A549 (cell line): ENCODE results near the gene ITGB7. TPM values are rescaled to one million over a fixed set of nuclear protein-coding genes. Genes with fewer than 3 reads are reported as not detected.

Source experiments
- ATAC-seq, 2 experiments: fragments of 200-7000 bp in 1 of 2; fragments of >200 bp in 1 of 2; cut with Nextera tagmentation in 1 of 2; cut with Tn5 transposase in 1 of 2; 3 replicates each; pipeline versions ENCODE4 v1.8.0 to v1.9.1; 2018 to 2020; ENCODE audit warnings: mild to moderate bottlenecking in 1 of 2, moderate library complexity in 1 of 2
- CTCF ChIA-PET: fragments of 300-600 bp; sonication (Branson Sonifier 250); formaldehyde crosslinking; extraction: SDS; loops from one replicate; lab custom pipeline; 2021; ENCODE audit warnings: antibody characterized with exemption, inconsistent platforms; lab: Yijun Ruan, JAX
- POLR2A ChIA-PET: fragments of 350-600 bp; formaldehyde crosslinking; extraction: SDS; loops from one replicate; lab custom pipeline; 2021; ENCODE audit warnings: antibody characterized with exemption, inconsistent platforms; lab: Yijun Ruan, JAX
- DNase-seq, 2 experiments: peaks; one replicate each; pipeline versions ENCODE4 v3.0.0 to v3.0.0-alpha.2; 2011 to 2016; ENCODE audit warnings: low read depth in 1 of 2, low spot score in 1 of 2
- FAIRE-seq: peaks from 2 replicates; lab custom pipeline; 2011; peaks lifted over from hg19 to GRCh38; lab: Jason Lieb, UNC
- H3K27ac ChIP-seq, 2 experiments: fragments of >200 bp; sonication (Bioruptor Twin); formaldehyde crosslinking; 3 replicates each; pipeline ENCODE4 v1.5.1; 2016 to 2017
- H3K4me1 ChIP-seq: fragments of >200 bp; sonication (Bioruptor Twin); formaldehyde crosslinking; 3 replicates; pipeline ENCODE4 v1.6.1; 2016
- H3K4me2 ChIP-seq: fragments of >200 bp; sonication (Bioruptor Twin); formaldehyde crosslinking; 3 replicates; pipeline ENCODE4 v1.6.1; 2016
- H3K4me3 ChIP-seq: fragments of >200 bp; sonication (Bioruptor Twin); formaldehyde crosslinking; 3 replicates; pipeline ENCODE4 v1.5.1; 2016
- H3K9me3 ChIP-seq: fragments of >200 bp; sonication (Bioruptor Twin); formaldehyde crosslinking; 3 replicates; pipeline ENCODE4 v1.6.1; 2016
- ATOH8 ChIP-seq: fragments of 250-450 bp; sonication (Bioruptor Pico); IDR thresholded peaks from 2 replicates; pipeline ENCODE4 v1.5.0; 2020; ENCODE audit warnings: low read depth, mild to moderate bottlenecking, moderate library complexity
- CHD2 ChIP-seq: fragments of 150-350 bp; IDR thresholded peaks from 2 replicates; pipeline ENCODE4 v1.6.1; 2014; ENCODE audit warnings: low read length; ENCODE audit not compliant: partially characterized antibody
- EP300 ChIP-seq, 2 experiments: fragments of >200 bp; sonication (Bioruptor Twin); formaldehyde crosslinking; IDR thresholded peaks; 2 replicates in 1 of 2; 3 replicates in 1 of 2; pipeline ENCODE4 v1.6.1; 2016 to 2017
- ESRRA ChIP-seq: fragments of 150-350 bp; IDR thresholded peaks from 2 replicates; pipeline ENCODE4 v1.6.1; 2014; ENCODE audit warnings: mild to moderate bottlenecking, low read length, borderline replicate concordance
- FOSL2 ChIP-seq, 2 experiments: fragments of 450-650 bp in 1 of 2; fragments of >200 bp in 1 of 2; sonication (Bioruptor Twin) in 1 of 2; formaldehyde crosslinking; IDR thresholded peaks; 2 replicates each; pipeline versions ENCODE4 v1.5.0 to v1.6.1; 2016 to 2020; ENCODE audit warnings: mild to moderate bottlenecking in 1 of 2, moderate library complexity in 1 of 2
- FOXS1 ChIP-seq: fragments of 250-450 bp; sonication (Bioruptor Pico); IDR thresholded peaks from 2 replicates; pipeline ENCODE4 v1.5.0; 2020; ENCODE audit warnings: mild to moderate bottlenecking, moderate library complexity
- HOXA7 ChIP-seq: fragments of 250-450 bp; sonication (Bioruptor Pico); IDR thresholded peaks from 2 replicates; pipeline ENCODE4 v1.5.0; 2020; ENCODE audit warnings: mild to moderate bottlenecking, moderate library complexity
- HOXB5 ChIP-seq: fragments of 250-450 bp; sonication (Bioruptor Pico); IDR thresholded peaks from 2 replicates; pipeline ENCODE4 v1.5.0; 2020; ENCODE audit warnings: mild to moderate bottlenecking, moderate library complexity
- KDM1A ChIP-seq: fragments of 200-600 bp; sonication (generic); IDR thresholded peaks from 2 replicates; pipeline ENCODE4 v1.6.1; 2016; ENCODE audit warnings: low read depth, mild to moderate bottlenecking
- KDM5A ChIP-seq: fragments of 200-600 bp; sonication (generic); IDR thresholded peaks from 2 replicates; pipeline ENCODE4 v1.6.1; 2016; ENCODE audit warnings: antibody characterized with exemption, mild to moderate bottlenecking
- MAZ ChIP-seq: fragments of 150-350 bp; IDR thresholded peaks from 2 replicates; pipeline ENCODE4 v1.6.1; 2014; ENCODE audit warnings: antibody characterized with exemption, low read depth, low read length, borderline replicate concordance
- NPAS2 ChIP-seq: fragments of 250-450 bp; sonication (Bioruptor Pico); IDR thresholded peaks from 2 replicates; pipeline ENCODE4 v1.8.0; 2022; ENCODE audit warnings: mild to moderate bottlenecking, moderate library complexity, borderline replicate concordance
- POLR2AphosphoS2 ChIP-seq: conservative IDR thresholded peaks from 2 replicates; pipeline ENCODE4 v1.6.1; 2012; ENCODE audit warnings: low read length, improper control_type of control experiment, inconsistent platforms
- REST ChIP-seq: fragments of 200-600 bp; sonication (generic); IDR thresholded peaks from 2 replicates; pipeline ENCODE4 v1.6.1; 2016; ENCODE audit warnings: antibody characterized with exemption, mild to moderate bottlenecking, moderate library complexity
- RFX5 ChIP-seq: fragments of 450-650 bp; IDR thresholded peaks from 2 replicates; pipeline ENCODE4 v1.7.1; 2014; ENCODE audit warnings: antibody characterized with exemption, mild to moderate bottlenecking, moderate library complexity
- RNF2 ChIP-seq: fragments of 200-600 bp; sonication (generic); IDR thresholded peaks from 2 replicates; pipeline ENCODE4 v1.6.1; 2016; ENCODE audit warnings: low read depth, mild to moderate bottlenecking, antibody characterized with exemption, moderate library complexity, borderline replicate concordance
- SREBF2 ChIP-seq: fragments of 450-650 bp; IDR thresholded peaks from 2 replicates; pipeline ENCODE4 v1.6.1; 2014; ENCODE audit warnings: mild to moderate bottlenecking, moderate library complexity
- TFCP2L1 ChIP-seq: fragments of 250-450 bp; sonication (Bioruptor Pico); IDR thresholded peaks from 2 replicates; pipeline ENCODE4 v1.5.0; 2021; ENCODE audit warnings: mild to moderate bottlenecking
- ZFP36 ChIP-seq: fragments of 450-650 bp; IDR thresholded peaks from 2 replicates; pipeline ENCODE4 v1.6.1; 2014; ENCODE audit warnings: borderline replicate concordance; ENCODE audit not compliant: partially characterized antibody
- WGBS: methylation state at CpG from one replicate; pipeline ENCODE4 v1.1.6; 2017; ENCODE audit errors: missing lambda C conversion rate; 5-methylcytosine and 5-hydroxymethylcytosine counted together
- polyA plus RNA-seq, 4 experiments: library from polyadenylated mRNA; depleted of rRNA in 3 of 4; stranded (reverse); fragments of >200 nt; fragmentation: RNase III in 1 of 4; extraction: RNeasy Plus Mini Kit Qiagen cat#74134 plus additional on column Dnase treatment in 1 of 4; gene quantifications; 2 replicates in 3 of 4; 3 replicates in 1 of 4; pipeline ENCODE4 v1.2.3, GENCODE V29; 2011 to 2017

The ITGB7 gene
- polyA plus RNA-seq, 2 of the 4 experiments (the other 2 are of a cell fraction) = 0.54 to 0.56 TPM

GRCh38 chr12:53227341-53227740 is 20.3 kb upstream of the ITGB7 start (continued):
- no peak for TF ChIP-seq MAZ
- TF ChIP-seq, all 56 proteins: peak for 0

GRCh38 chr12:53226815-53227214 is 19.8 kb upstream of the ITGB7 start:
- ChIA-PET CTCF (interaction anchor here (1.6 to 33.2 kb wide), 4 partner anchors 14 to 63 kb away, joined by 5 to 1046 read pairs (median 24); partner anchors contain the start of genes ESPL1, MYG1 and PFDN5), POLR2A (no interaction called here)
- no peak for ATAC-seq
- no peaks in the 10 kb centered on the region for H3K9me3 ChIP-seq
- no peak overlapping the region for H3K27ac ChIP-seq
- 96% methylated on average over 4 of the region's 4 CpGs for WGBS
- H3K4me1 ChIP-seq = peaks cover 46% of the 10 kb centered on the region
- no peak overlapping the region for H3K4me2 ChIP-seq
- TF ChIP-seq CHD2 = no peak
- H3K4me3 ChIP-seq = no peak overlapping the region
- FAIRE-seq = no peak
- no peak for DNase-seq

- DNase-seq (no peak), FAIRE-seq (no peak), ATAC-seq (no peak)
- Histone ChIP-seq H3K4me3 (no peak overlapping the region), H3K9me3 (no peaks in the 10 kb centered on the region), H3K27ac (peak overlapping the region in 1 of 2 experiments; percentile 8; a peak in 1 of 6 replicates), H3K4me1 (peaks cover 38% of the 10 kb centered on the region), H3K4me2 (no peak overlapping the region)
- 90% methylated on average over 10 of the region's 10 CpGs for WGBS
- ChIA-PET CTCF (interaction anchor here (0.7 to 33.2 kb wide), 11 partner anchors 10 to 283 kb away, joined by 3 to 1046 read pairs (median 5); partner anchors contain the start of genes ESPL1, MYG1 and PFDN5), POLR2A (no interaction called here)
- TF ChIP-seq FOXS1 (CRISPR knock-in tag) = no peak
- TF ChIP-seq RNF2 = no peak
- no peak for TF ChIP-seq KDM1A
- no peak for TF ChIP-seq TFCP2L1
- no peak for TF ChIP-seq HOXB5 (CRISPR knock-in tag)
- no peak for TF ChIP-seq EP300 (IDR thresholded peaks at IDR 0.05)
- no peak for TF ChIP-seq ZFP36
- no peak for TF ChIP-seq SREBF2
- TF ChIP-seq FOSL2 (IDR thresholded peaks at IDR 0.05) = no peak
- no peak for TF ChIP-seq FOSL2 (CRISPR knock-in tag; IDR thresholded peaks at IDR 0.05)
- TF ChIP-seq HOXA7 (CRISPR knock-in tag) = no peak
- no peak for TF ChIP-seq RFX5
- no peak for TF ChIP-seq POLR2AphosphoS2
Measured at GRCh38 chr12:53225635-53226424, 18.8 kb upstream of the ITGB7 start.

GRCh38 chr12:53224897-53225634 is 18.0 kb upstream of the ITGB7 start:
- WGBS = 92% methylated on average over 10 of the region's 10 CpGs
- no peak for FAIRE-seq
- Histone ChIP-seq H3K27ac (peak overlapping the region; percentile 12 to 61; a peak in 3 of 6 replicates), H3K4me3 (no peak overlapping the region), H3K4me2 (peak overlapping the region; percentile 25; the same call in 1 of the 3 replicates), H3K4me1 (peaks cover 32% of the 10 kb centered on the region), H3K9me3 (no peaks in the 10 kb centered on the region)
- no peak for ATAC-seq
- no peak for DNase-seq
- CTCF ChIA-PET = interaction anchor here (0.7 to 33.2 kb wide), 12 partner anchors 9 to 283 kb away, joined by 3 to 1046 read pairs (median 5); partner anchors contain the start of genes ESPL1, MYG1 and PFDN5
- POLR2A ChIA-PET = no interaction called here
- no peak for TF ChIP-seq ESRRA
- TF ChIP-seq NPAS2 = no peak
- no peak for TF ChIP-seq REST
- TF ChIP-seq FOXS1 (CRISPR knock-in tag) = no peak
- TF ChIP-seq ATOH8 (CRISPR knock-in tag) = no peak
- TF ChIP-seq KDM5A = no peak
- no peak for TF ChIP-seq EP300 (IDR thresholded peaks at IDR 0.05)
- TF ChIP-seq ZFP36 = no peak
